IMR-90 (cell line): ENCODE results near the gene MOB3A. TPM values are rescaled to one million over a fixed set of nuclear protein-coding genes. Genes with fewer than 3 reads are reported as not detected.

ENCODE experiments used
- ATAC-seq: fragments of 200-7000 bp; cut with Tn5 transposase; 2 replicates; pipeline ENCODE4 v1.9.1; 2020; ENCODE audit warnings: low read depth, mild to moderate bottlenecking, moderate library complexity
- BruUV-seq: library from RNA; stranded (reverse); fragments of 400-500 nt; replicated peaks from 2 replicates; lab custom pipeline; 2021; lab: Mats Ljungman, UMichigan
- CTCF ChIA-PET: fragments of 300-600 bp; formaldehyde crosslinking; extraction: SDS; loops from one replicate; lab custom pipeline; 2021; ENCODE audit warnings: antibody characterized with exemption; lab: Yijun Ruan, JAX
- POLR2A ChIA-PET: fragments of 300-600 bp; sonication (Branson Sonifier 250); formaldehyde crosslinking; loops from one replicate; lab custom pipeline; 2022; ENCODE audit warnings: antibody characterized with exemption; ENCODE audit not compliant: unreplicated experiment; lab: Charles Lee
- DNase-seq: peaks from one replicate; pipeline ENCODE4 v3.0.0; 2013
- H2AFZ ChIP-seq: replicated peaks from 2 replicates; pipeline ENCODE3; 2013; ENCODE audit warnings: low read length, mild to moderate bottlenecking; ENCODE audit not compliant: poor library complexity
- H2AK5ac ChIP-seq: 2 replicates; pipeline ENCODE4 v1.6.1; 2013; ENCODE audit warnings: low read depth, low read length, inconsistent platforms
- H2AK9ac ChIP-seq: replicated peaks from 2 replicates; pipeline ENCODE3; 2013; ENCODE audit warnings: mild to moderate bottlenecking, low read depth, low read length, moderate library complexity; ENCODE audit not compliant: poor library complexity
- H2BK120ac ChIP-seq: 2 replicates; pipeline ENCODE4 v1.6.1; 2013; ENCODE audit warnings: low read depth, low read length, inconsistent platforms
- H2BK15ac ChIP-seq: 3 replicates; pipeline ENCODE4 v1.6.1; 2013; ENCODE audit warnings: low read depth, low read length, inconsistent platforms
- H2BK20ac ChIP-seq: 2 replicates; pipeline ENCODE4 v1.6.1; 2013; ENCODE audit warnings: low read depth, mild to moderate bottlenecking, inconsistent platforms, low read length, moderate library complexity
- H2BK5ac ChIP-seq: 2 replicates; pipeline ENCODE4 v1.6.1; 2013; ENCODE audit warnings: mild to moderate bottlenecking, low read depth, low read length, inconsistent platforms; ENCODE audit not compliant: poor library complexity, severe bottlenecking
- H3K14ac ChIP-seq: replicated peaks from 2 replicates; pipeline ENCODE4 v1.6.1; 2013; ENCODE audit warnings: low read depth, low read length, inconsistent platforms
- H3K18ac ChIP-seq: 2 replicates; pipeline ENCODE4 v1.6.1; 2013; ENCODE audit warnings: low read depth, low read length, control low read depth
- H3K23ac ChIP-seq: 2 replicates; pipeline ENCODE4 v1.6.1; 2013; ENCODE audit warnings: low read depth, low read length, inconsistent platforms
- H3K27ac ChIP-seq: 2 replicates; pipeline ENCODE4 v1.5.1; 2013; ENCODE audit warnings: mild to moderate bottlenecking, control low read depth, low read length; ENCODE audit not compliant: insufficient read depth
- H3K27me3 ChIP-seq: 2 replicates; pipeline ENCODE4 v1.6.1; 2013; ENCODE audit warnings: low read length; ENCODE audit not compliant: control insufficient read depth, insufficient read depth
- H3K36me3 ChIP-seq: 2 replicates; pipeline ENCODE4 v1.6.1; 2013; ENCODE audit warnings: low read length, mixed read lengths; ENCODE audit not compliant: control insufficient read depth, insufficient read depth
- H3K4ac ChIP-seq: 2 replicates; pipeline ENCODE4 v1.6.1; 2013; ENCODE audit warnings: low read depth, low read length, inconsistent platforms
- H3K4me1 ChIP-seq: 2 replicates; pipeline ENCODE4 v1.6.1; 2013; ENCODE audit warnings: low read length, mixed read lengths; ENCODE audit not compliant: control insufficient read depth, insufficient read depth
- H3K4me2 ChIP-seq: 2 replicates; pipeline ENCODE4 v1.6.1; 2013; ENCODE audit warnings: low read depth, mild to moderate bottlenecking, control low read depth, low read length, moderate library complexity
- H3K4me3 ChIP-seq: 2 replicates; pipeline ENCODE4 v1.5.1; 2013; ENCODE audit warnings: low read depth, mild to moderate bottlenecking, control low read depth, low read length, moderate library complexity; ENCODE audit not compliant: insufficient read depth
- H3K56ac ChIP-seq: 2 replicates; pipeline ENCODE4 v1.6.1; 2013; ENCODE audit warnings: low read length, inconsistent platforms; ENCODE audit not compliant: insufficient read depth; ENCODE audit errors: extremely low read depth
- H3K79me1 ChIP-seq, 2 experiments: 2 replicates each; pipeline ENCODE4 v1.6.1; 2013; ENCODE audit warnings: low read length in 2 of 2, inconsistent platforms in 1 of 2, low read depth in 1 of 2
- H3K9ac ChIP-seq: 2 replicates; pipeline ENCODE4 v1.6.1; 2013; ENCODE audit warnings: low read depth, low read length, control low read depth
- H3K9me1 ChIP-seq: 2 replicates; pipeline ENCODE4 v1.6.1; 2013; ENCODE audit warnings: low read length, inconsistent platforms; ENCODE audit not compliant: insufficient read depth
- H3K9me3 ChIP-seq: 2 replicates; pipeline ENCODE4 v1.6.1; 2013; ENCODE audit warnings: low read length; ENCODE audit not compliant: control insufficient read depth, insufficient read depth
- H4K20me1 ChIP-seq: 2 replicates; pipeline ENCODE4 v1.6.1; 2013; ENCODE audit warnings: low read length, inconsistent platforms; ENCODE audit not compliant: insufficient read depth
- H4K5ac ChIP-seq: 2 replicates; pipeline ENCODE4 v1.6.1; 2013; ENCODE audit warnings: mild to moderate bottlenecking, low read depth, low read length, control low read depth
- H4K8ac ChIP-seq, 2 experiments: 2 replicates each; pipeline ENCODE4 v1.6.1; 2013; ENCODE audit warnings: low read depth in 2 of 2, low read length in 2 of 2, control low read depth in 1 of 2, inconsistent platforms in 1 of 2
- H4K91ac ChIP-seq: 2 replicates; pipeline ENCODE4 v1.6.1; 2013; ENCODE audit warnings: low read depth, low read length, inconsistent platforms; ENCODE audit not compliant: insufficient read depth
- CEBPB ChIP-seq: IDR thresholded peaks from 2 replicates; pipeline ENCODE4 v1.6.1; 2012; ENCODE audit warnings: low read depth, low read length, improper control_type of control experiment
- CHD1 ChIP-seq: IDR thresholded peaks from 2 replicates; pipeline ENCODE4 v1.6.1; 2012; ENCODE audit warnings: low read depth, low read length, improper control_type of control experiment
- FOS ChIP-seq: fragments of 150-350 bp; IDR thresholded peaks from 2 replicates; pipeline ENCODE4 v1.6.1; 2016; ENCODE audit warnings: low read depth, low read length
- RCOR1 ChIP-seq: IDR thresholded peaks from 2 replicates; pipeline ENCODE4 v1.6.1; 2012; ENCODE audit warnings: mild to moderate bottlenecking, low read length, improper control_type of control experiment; ENCODE audit not compliant: insufficient replicate concordance
- SMC3 ChIP-seq: fragments of 150-350 bp; IDR thresholded peaks from 2 replicates; pipeline ENCODE4 v1.6.1; 2016; ENCODE audit warnings: low read depth, mild to moderate bottlenecking, antibody characterized with exemption, low read length, moderate library complexity
- WGBS, 2 experiments: methylation state at CpG; one replicate each; pipeline versions ENCODE4 v1.1.5 to v1.1.7; 2013; ENCODE audit warnings: missing lambda C conversion rate in 2 of 2; ENCODE audit not compliant: insufficient read length in 1 of 2; ENCODE audit errors: extremely low coverage in 2 of 2; 5-methylcytosine and 5-hydroxymethylcytosine counted together
- dilution Hi-C: fragments of 300-500 bp; cut with HindIII; formaldehyde crosslinking; loops from one replicate; pipeline ENCODE4 v1.14.3; 2018; ENCODE audit warnings: low sequenced_read_pairs; ENCODE audit not compliant: unreplicated experiment
- in situ Hi-C: fragments of 300-500 bp; cut with MboI; formaldehyde crosslinking; loops from 3 replicates; pipeline ENCODE4 v1.14.3; 2019; ENCODE audit warnings: low sequenced_read_pairs, inconsistent platforms, mixed read lengths
- intact Hi-C: fragments of 100-400 bp; cut with micrococcal nuclease; formaldehyde crosslinking; loops from 2 replicates; pipeline ENCODE4 v1.10.0; 2022
- polyA plus RNA-seq, 3 experiments: library from polyadenylated mRNA; depleted of rRNA; stranded (reverse); fragments of >200 nt; gene quantifications; 2 replicates each; pipeline ENCODE4 v1.2.3, GENCODE V29; 2012; ENCODE audit warnings: low replicate concordance in 1 of 3
- total RNA-seq: library from RNA; depleted of rRNA; stranded (reverse); fragments of >200 nt; gene quantifications from 2 replicates; pipeline ENCODE4 v1.2.3, GENCODE V29; 2012
- TF ChIP-seq, protein P1 (sequence below): conservative IDR thresholded peaks from 2 replicates; pipeline ENCODE4 v1.5.1; 2012; ENCODE audit warnings: mild to moderate bottlenecking, low read depth, low read length, improper control_type of control experiment

The MOB3A gene
- total and polyA plus RNA-seq, 2 of the 4 experiments (the other 2 are of a cell fraction): 9.3 to 26.5 TPM

DNA sequence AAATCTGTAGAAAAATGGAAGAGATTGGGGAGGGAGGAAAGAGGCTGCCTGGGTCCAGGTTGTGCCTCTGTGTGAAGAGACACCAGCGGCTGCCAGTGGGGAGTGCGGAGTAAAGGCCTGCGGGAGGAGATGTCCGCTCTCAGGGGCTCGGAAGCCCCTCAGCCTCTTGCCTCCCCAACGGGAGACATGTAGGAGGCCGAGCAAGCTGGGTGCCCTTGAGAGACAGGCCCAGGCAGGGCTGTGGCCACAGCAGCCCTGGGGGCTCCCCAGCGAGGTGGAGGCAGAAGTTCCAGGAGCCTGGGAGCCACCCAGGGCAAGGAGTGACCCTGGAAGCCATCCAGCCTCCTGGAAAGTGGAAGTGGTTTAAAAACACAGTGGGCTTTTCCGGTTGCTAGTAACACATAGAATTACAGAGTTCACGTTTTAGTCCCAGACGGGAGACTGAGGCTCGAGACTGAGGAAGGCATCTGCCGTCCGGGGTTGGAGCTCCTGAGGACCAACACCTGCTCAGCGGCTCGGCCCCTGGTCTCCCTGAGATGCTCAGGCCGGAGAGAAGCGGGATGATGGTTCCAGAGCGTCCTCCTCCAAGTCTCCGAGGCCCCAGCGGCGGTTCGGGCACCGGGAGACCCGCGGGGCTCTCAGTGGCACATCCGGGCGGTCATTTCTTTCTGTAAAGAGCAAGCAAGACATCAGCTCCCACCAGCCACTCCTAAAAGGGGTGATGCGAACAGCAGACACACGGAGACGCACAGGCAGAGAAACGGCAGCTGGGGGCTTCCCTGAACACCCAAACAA lies 23.2 kb downstream of the MOB3A start (continued):
- no peak for TF ChIP-seq CEBPB

DNA sequence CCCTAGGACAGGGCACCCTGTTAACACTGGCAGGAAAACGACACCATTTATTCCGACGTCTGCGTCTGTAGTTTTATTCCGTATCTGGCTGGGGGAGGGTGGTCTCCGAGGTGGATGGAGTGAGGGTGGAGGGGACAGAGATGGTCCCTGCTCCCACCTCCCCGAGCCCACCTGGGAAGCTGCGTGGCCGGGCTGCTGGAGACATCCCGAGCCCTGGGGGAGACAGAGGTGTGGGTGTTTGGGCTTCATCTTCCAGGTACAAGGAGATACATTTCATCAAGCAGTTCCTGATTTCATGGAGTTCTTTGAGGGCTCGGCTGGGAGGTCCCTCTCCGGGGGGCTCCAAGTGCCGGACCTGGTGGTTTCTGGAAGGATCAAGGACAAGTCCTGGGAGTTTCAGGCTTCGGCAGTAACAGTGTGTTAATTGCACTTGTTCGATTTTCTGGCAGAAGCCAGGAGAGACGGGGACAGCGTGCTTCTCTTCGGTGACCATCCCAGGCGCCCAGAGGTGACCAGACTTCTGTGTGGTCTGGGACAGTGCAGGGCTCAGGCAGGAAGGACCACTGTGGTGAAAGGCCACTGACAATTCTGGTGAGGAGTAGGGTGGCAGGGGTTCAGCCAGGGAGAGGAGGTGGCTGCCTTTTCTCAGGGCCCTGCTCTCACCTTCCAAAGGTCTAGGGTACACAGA lies 25.0 kb downstream of the MOB3A start:
- BruUV-seq: TSS peak; percentile 79
- no peak for TF ChIP-seq SMC3
- TF ChIP-seq, protein P1, sequence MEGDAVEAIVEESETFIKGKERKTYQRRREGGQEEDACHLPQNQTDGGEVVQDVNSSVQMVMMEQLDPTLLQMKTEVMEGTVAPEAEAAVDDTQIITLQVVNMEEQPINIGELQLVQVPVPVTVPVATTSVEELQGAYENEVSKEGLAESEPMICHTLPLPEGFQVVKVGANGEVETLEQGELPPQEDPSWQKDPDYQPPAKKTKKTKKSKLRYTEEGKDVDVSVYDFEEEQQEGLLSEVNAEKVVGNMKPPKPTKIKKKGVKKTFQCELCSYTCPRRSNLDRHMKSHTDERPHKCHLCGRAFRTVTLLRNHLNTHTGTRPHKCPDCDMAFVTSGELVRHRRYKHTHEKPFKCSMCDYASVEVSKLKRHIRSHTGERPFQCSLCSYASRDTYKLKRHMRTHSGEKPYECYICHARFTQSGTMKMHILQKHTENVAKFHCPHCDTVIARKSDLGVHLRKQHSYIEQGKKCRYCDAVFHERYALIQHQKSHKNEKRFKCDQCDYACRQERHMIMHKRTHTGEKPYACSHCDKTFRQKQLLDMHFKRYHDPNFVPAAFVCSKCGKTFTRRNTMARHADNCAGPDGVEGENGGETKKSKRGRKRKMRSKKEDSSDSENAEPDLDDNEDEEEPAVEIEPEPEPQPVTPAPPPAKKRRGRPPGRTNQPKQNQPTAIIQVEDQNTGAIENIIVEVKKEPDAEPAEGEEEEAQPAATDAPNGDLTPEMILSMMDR: no peak
- TF ChIP-seq CHD1: no peak
- no peak for TF ChIP-seq FOS
- TF ChIP-seq RCOR1: no peak
- no peak overlapping the region for H2BK20ac ChIP-seq
- 0 out of 2 replicates have a peak, but pooled peaks cover 6% of the 10 kb centered on the region for H4K20me1 ChIP-seq
- H3K9ac ChIP-seq: no peak overlapping the region
- H3K4me2 ChIP-seq: no peak overlapping the region
- intact Hi-C loops (no loop called here), dilution Hi-C loops (no loop called here), in situ Hi-C loops (no loop called here)
- WGBS, 2 experiments: 91% methylated on average over 7 of the region's 19 CpGs; no CpG with 5 or more reads in 1 of the 2 experiments
- no peak overlapping the region for H3K23ac ChIP-seq
- no peak overlapping the region for H2AFZ ChIP-seq
- H3K18ac ChIP-seq: no peak overlapping the region
- no peak overlapping the region for H4K91ac ChIP-seq
- no peak overlapping the region for H3K4me3 ChIP-seq
- H3K14ac ChIP-seq: no peak overlapping the region
- H3K27me3 ChIP-seq: no peaks in the 10 kb centered on the region
- H2BK120ac ChIP-seq: no peak overlapping the region
- no peak overlapping the region for H3K4ac ChIP-seq
- H3K79me1 ChIP-seq: no peaks in the 10 kb centered on the region; a peak in 1 of 4 replicates
- H2BK5ac ChIP-seq: no peak overlapping the region
- no peak overlapping the region for H3K27ac ChIP-seq
- H4K5ac ChIP-seq: no peak overlapping the region
- H2BK15ac ChIP-seq: no peak overlapping the region
- H2AK5ac ChIP-seq: no peak overlapping the region
- DNase-seq (no peak), ATAC-seq (no peak)
- no peak overlapping the region for H3K56ac ChIP-seq
- no peaks in the 10 kb centered on the region for H3K4me1 ChIP-seq
- no peak overlapping the region for H2AK9ac ChIP-seq
- H3K9me1 ChIP-seq: no peaks in the 10 kb centered on the region
- POLR2A ChIA-PET: no interaction called here
- no peak overlapping the region for H4K8ac ChIP-seq
- CTCF ChIA-PET: no interaction called here
- H3K9me3 ChIP-seq: no peaks in the 10 kb centered on the region
- H3K36me3 ChIP-seq: peaks cover 34% of the 10 kb centered on the region
